ENCODE measurements around the gene RAPGEF3. TPM values are rescaled to one million over a fixed set of nuclear protein-coding genes. Genes with fewer than 3 reads are reported as not detected.

RAPGEF3 gene
- total and polyA plus RNA-seq, 9 of the 15 experiments (the other 6 are each of a cell fraction or from before 2014, with no cell fraction given): 0.03 to 0.78 (median 0.37) TPM; not detected in 1

DNA sequence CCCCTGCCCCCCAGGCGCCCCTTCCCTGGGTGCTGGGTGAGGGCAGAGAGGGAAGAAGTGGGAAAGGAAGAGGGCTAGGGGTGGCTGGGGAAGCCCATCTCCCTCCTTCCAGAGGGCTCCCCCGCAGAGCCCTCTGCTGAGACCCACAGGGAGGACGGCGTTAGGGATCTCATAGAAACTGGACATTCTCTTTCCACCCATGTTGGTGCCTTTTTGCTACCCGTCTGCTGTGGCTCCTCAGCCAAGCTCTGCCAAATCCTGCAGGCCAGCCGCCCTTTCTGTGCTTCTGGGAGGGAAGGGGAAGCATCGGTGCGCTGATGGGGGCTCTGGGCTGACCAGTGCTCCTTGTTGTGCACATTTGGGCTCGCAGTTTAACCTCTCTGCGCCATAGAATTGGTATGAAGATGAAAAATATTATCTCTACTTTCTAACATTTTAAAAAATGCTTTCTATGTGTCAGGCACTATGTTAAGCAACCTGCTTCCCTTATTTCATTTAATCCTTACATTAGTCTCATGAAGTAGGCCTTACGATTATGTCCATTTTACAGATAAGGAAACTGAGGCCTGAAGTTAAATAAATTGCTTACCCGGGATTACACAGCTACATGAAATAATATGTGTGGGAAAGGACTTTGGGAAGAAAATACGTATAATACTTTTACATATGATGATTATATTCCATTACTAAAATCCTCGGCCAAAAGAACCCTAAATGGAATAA lies 15.3 kb upstream of the RAPGEF3 start (continued):
- TF ChIP-seq, protein P1, sequence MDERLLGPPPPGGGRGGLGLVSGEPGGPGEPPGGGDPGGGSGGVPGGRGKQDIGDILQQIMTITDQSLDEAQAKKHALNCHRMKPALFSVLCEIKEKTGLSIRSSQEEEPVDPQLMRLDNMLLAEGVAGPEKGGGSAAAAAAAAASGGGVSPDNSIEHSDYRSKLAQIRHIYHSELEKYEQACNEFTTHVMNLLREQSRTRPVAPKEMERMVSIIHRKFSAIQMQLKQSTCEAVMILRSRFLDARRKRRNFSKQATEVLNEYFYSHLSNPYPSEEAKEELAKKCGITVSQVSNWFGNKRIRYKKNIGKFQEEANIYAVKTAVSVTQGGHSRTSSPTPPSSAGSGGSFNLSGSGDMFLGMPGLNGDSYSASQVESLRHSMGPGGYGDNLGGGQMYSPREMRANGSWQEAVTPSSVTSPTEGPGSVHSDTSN (CRISPR knock-in tag; IDR thresholded peaks at IDR 0.05; ENCODE audit: low read depth): no peak
- TF ChIP-seq, protein P1 (tag; conservative IDR thresholded peaks at IDR 0.05; ENCODE audit: low read depth): no peak
- TF ChIP-seq, protein P2, sequence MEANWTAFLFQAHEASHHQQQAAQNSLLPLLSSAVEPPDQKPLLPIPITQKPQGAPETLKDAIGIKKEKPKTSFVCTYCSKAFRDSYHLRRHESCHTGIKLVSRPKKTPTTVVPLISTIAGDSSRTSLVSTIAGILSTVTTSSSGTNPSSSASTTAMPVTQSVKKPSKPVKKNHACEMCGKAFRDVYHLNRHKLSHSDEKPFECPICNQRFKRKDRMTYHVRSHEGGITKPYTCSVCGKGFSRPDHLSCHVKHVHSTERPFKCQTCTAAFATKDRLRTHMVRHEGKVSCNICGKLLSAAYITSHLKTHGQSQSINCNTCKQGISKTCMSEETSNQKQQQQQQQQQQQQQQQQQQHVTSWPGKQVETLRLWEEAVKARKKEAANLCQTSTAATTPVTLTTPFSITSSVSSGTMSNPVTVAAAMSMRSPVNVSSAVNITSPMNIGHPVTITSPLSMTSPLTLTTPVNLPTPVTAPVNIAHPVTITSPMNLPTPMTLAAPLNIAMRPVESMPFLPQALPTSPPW (CRISPR knock-in tag; IDR thresholded peaks at IDR 0.05): no peak
- peak; percentile 97 for TF ChIP-seq BCOR (IDR thresholded peaks at IDR 0.05)
- TF ChIP-seq SMARCA5 (IDR thresholded peaks at IDR 0.05): peak; percentile 74
